ENCODE results near the gene CDH13.

- TF ChIP-seq POLR2A (IDR thresholded peaks at IDR 0.05; ENCODE audit: control extremely low read depth in 1 of 2, low read depth in 2 of 2, low read length in 2 of 2), result no peak
- no peak for TF ChIP-seq ZNF274 (IDR thresholded peaks at IDR 0.05; ENCODE audit: borderline replicate concordance, extremely low read depth, low read length)
- TF ChIP-seq, protein P1, sequence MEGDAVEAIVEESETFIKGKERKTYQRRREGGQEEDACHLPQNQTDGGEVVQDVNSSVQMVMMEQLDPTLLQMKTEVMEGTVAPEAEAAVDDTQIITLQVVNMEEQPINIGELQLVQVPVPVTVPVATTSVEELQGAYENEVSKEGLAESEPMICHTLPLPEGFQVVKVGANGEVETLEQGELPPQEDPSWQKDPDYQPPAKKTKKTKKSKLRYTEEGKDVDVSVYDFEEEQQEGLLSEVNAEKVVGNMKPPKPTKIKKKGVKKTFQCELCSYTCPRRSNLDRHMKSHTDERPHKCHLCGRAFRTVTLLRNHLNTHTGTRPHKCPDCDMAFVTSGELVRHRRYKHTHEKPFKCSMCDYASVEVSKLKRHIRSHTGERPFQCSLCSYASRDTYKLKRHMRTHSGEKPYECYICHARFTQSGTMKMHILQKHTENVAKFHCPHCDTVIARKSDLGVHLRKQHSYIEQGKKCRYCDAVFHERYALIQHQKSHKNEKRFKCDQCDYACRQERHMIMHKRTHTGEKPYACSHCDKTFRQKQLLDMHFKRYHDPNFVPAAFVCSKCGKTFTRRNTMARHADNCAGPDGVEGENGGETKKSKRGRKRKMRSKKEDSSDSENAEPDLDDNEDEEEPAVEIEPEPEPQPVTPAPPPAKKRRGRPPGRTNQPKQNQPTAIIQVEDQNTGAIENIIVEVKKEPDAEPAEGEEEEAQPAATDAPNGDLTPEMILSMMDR (IDR thresholded peaks at IDR 0.05; ENCODE audit: control extremely low read depth in 1 of 3, insufficient read depth in 1 of 3, low read depth in 1 of 3, low read length in 3 of 3), result no peak
- TF ChIP-seq GABPA (IDR thresholded peaks at IDR 0.05; ENCODE audit: borderline replicate concordance, insufficient read depth, low read length), result no peak
- TF ChIP-seq CBX8 (IDR thresholded peaks at IDR 0.05; ENCODE audit: borderline replicate concordance, low read depth, low read length), result no peak
These were observed 228.7 kb downstream of the CDH13 start for GRCh38 chr16:82855471-82855870.
